Breast epithelium (tissue), 4 donors: Measurements from ENCODE around the gene NCOA6. TPM values are rescaled to one million over a fixed set of nuclear protein-coding genes. Genes with fewer than 3 reads are reported as not detected.

Experiments used
- DNase-seq, 2 donors: peaks; one replicate each; pipeline ENCODE4 v3.0.0-alpha.2; 2019; ENCODE audit warnings: low spot score in 2 of 2
- H3K27ac ChIP-seq, 2 donors: fragments of 200-600 bp; sonication (generic) in 1 of 2; one replicate each; pipeline ENCODE4 v1.5.1; 2016 to 2019; ENCODE audit warnings: mild to moderate bottlenecking in 1 of 2
- H3K27me3 ChIP-seq, 2 donors: fragments of 200-600 bp; sonication (generic) in 1 of 2; one replicate each; pipeline versions ENCODE4 v1.5.1 to v1.6.0; 2017 to 2019; ENCODE audit warnings: control low read depth in 1 of 2, mild to moderate bottlenecking in 1 of 2
- H3K36me3 ChIP-seq: fragments of 200-600 bp; one replicate; pipeline ENCODE4 v1.5.1; 2019
- H3K4me1 ChIP-seq, 2 donors: fragments of 200-600 bp; sonication (generic); one replicate each; pipeline ENCODE4 v1.5.1; 2016 to 2019; ENCODE audit warnings: control low read depth in 1 of 2
- H3K4me3 ChIP-seq, 3 donors: fragments of 200-600 bp; sonication (generic); 1 replicate in 2 of 3; 2 replicates in 1 of 3; pipeline ENCODE4 v1.5.1; 2016 to 2019; ENCODE audit warnings: mild to moderate bottlenecking in 3 of 3, moderate library complexity in 2 of 3
- H3K9me3 ChIP-seq, 2 donors: fragments of 200-600 bp; sonication (generic) in 1 of 2; one replicate each; pipeline ENCODE4 v1.5.1; 2016 to 2019; ENCODE audit warnings: control low read depth in 1 of 2
- CTCF ChIP-seq, 3 donors: fragments of 450-650 bp; IDR thresholded peaks; one replicate each; pipeline ENCODE4 v1.5.1; 2016 to 2017; ENCODE audit warnings: antibody characterized with exemption in 3 of 3, mild to moderate bottlenecking in 3 of 3, moderate library complexity in 3 of 3
- POLR2A ChIP-seq: fragments of 450-650 bp; IDR thresholded peaks from one replicate; pipeline ENCODE4 v1.6.1; 2016; ENCODE audit warnings: antibody characterized with exemption, mild to moderate bottlenecking, moderate library complexity
- POLR2AphosphoS5 ChIP-seq, 3 donors: sonication (generic); formaldehyde crosslinking; IDR thresholded peaks; one replicate each; pipeline ENCODE4 v1.6.1; 2017; ENCODE audit warnings: antibody characterized with exemption in 3 of 3
- intact Hi-C: fragments of 100-400 bp; cut with DNase I; formaldehyde crosslinking; loops from one replicate; pipeline ENCODE4 v1.15.1; 2023; ENCODE audit warnings: low total_unique reads
- total RNA-seq, 3 donors: library from RNA; depleted of rRNA; stranded (reverse); fragments of >200 nt; gene quantifications; one replicate each; pipeline ENCODE4 v1.1.0, GENCODE V29; 2016

The NCOA6 gene
- total RNA-seq, 3 donors from 2014 or later = 20.0 to 20.6 (median 20.3) TPM

- Histone ChIP-seq H3K9me3 (no peaks in the 10 kb centered on the region), H3K4me3 (no peak overlapping the region)
- intact Hi-C loops = no loop called here
These were observed 144.8 kb downstream of the NCOA6 start for GRCh38 chr20:34680586-34681175.

GRCh38 chr20:34676642-34677373 lies 148.6 kb downstream of the NCOA6 start, which contains the start of gene PIGU:
TSS of gene PIGU (minus strand) at chr20:34677092. CDS start at chr20:34677085, 7 bp downstream.
- DNase-seq = peak; percentile 92 to 94
- no peaks in the 10 kb centered on the region for H3K9me3 ChIP-seq
- H3K27ac ChIP-seq = peak within 1 kb of the TSS; percentile 75
- no peaks in the 10 kb centered on the region for H3K36me3 ChIP-seq
- intact Hi-C loops = no loop called here
- TF ChIP-seq CTCF (IDR thresholded peaks at IDR 0.05) (peak; percentile 9 to 37 (median 17)), POLR2A (no peak), POLR2AphosphoS5 (IDR thresholded peaks at IDR 0.05) (peak; percentile 53 to 71 (median 58))
- H3K27me3 ChIP-seq = no peaks in the 10 kb centered on the region
- no peaks in the 10 kb centered on the region for H3K4me1 ChIP-seq
- peak within 1 kb of the TSS; percentile 72 to 86 (median 76) for H3K4me3 ChIP-seq

More at GRCh38 chr20:34680586-34681175, 144.8 kb downstream of the NCOA6 start:
- Histone ChIP-seq H3K27me3 (no peaks in the 10 kb centered on the region), H3K27ac (no peak overlapping the region), H3K4me1 (no peaks in the 10 kb centered on the region), H3K36me3 (no peaks in the 10 kb centered on the region)
- no peak for DNase-seq
- TF ChIP-seq POLR2A (no peak), POLR2AphosphoS5 (IDR thresholded peaks at IDR 0.05) (no peak)

GRCh38 chr20:34675993-34676641 lies 149.3 kb downstream of the NCOA6 start:
- peak overlapping the region; percentile 72 to 86 (median 76) for H3K4me3 ChIP-seq
- intact Hi-C loops = no loop called here
- H3K27ac ChIP-seq = peak overlapping the region; percentile 75
- TF ChIP-seq CTCF (IDR thresholded peaks at IDR 0.05) = no peak
- TF ChIP-seq POLR2A = no peak
- TF ChIP-seq POLR2AphosphoS5 (IDR thresholded peaks at IDR 0.05) = no peak
- no peaks in the 10 kb centered on the region for H3K36me3 ChIP-seq
- DNase-seq = no peak
- H3K27me3 ChIP-seq = no peaks in the 10 kb centered on the region
- no peaks in the 10 kb centered on the region for H3K4me1 ChIP-seq
- no peaks in the 10 kb centered on the region for H3K9me3 ChIP-seq

GRCh38 chr20:34675561-34675960 lies 149.9 kb downstream of the NCOA6 start:
- no peak for DNase-seq
- Histone ChIP-seq H3K27ac (no peak overlapping the region), H3K27me3 (no peaks in the 10 kb centered on the region), H3K4me1 (no peaks in the 10 kb centered on the region), H3K36me3 (no peaks in the 10 kb centered on the region), H3K4me3 (no peak overlapping the region), H3K9me3 (no peaks in the 10 kb centered on the region)
- intact Hi-C loops = no loop called here
- TF ChIP-seq POLR2AphosphoS5 (IDR thresholded peaks at IDR 0.05) = no peak
- TF ChIP-seq POLR2A = no peak
- no peak for TF ChIP-seq CTCF (IDR thresholded peaks at IDR 0.05)

- TF ChIP-seq CTCF (IDR thresholded peaks at IDR 0.05) (no peak), POLR2AphosphoS5 (IDR thresholded peaks at IDR 0.05) (no peak), POLR2A (no peak)
These were observed 152.0 kb downstream of the NCOA6 start for GRCh38 chr20:34673412-34673811.

More at GRCh38 chr20:34673412-34673811, 152.0 kb downstream of the NCOA6 start:
- no peaks in the 10 kb centered on the region for H3K9me3 ChIP-seq
- H3K27ac ChIP-seq = no peak overlapping the region
- no peaks in the 10 kb centered on the region for H3K27me3 ChIP-seq
- intact Hi-C loops = no loop called here
- H3K4me1 ChIP-seq = no peaks in the 10 kb centered on the region
- H3K4me3 ChIP-seq = no peak overlapping the region
- H3K36me3 ChIP-seq = no peaks in the 10 kb centered on the region
- DNase-seq = no peak
